Mesodermal cell (in vitro differentiated cells): ENCODE results near the gene CACNB3.

ENCODE experiments used
- H3K27ac ChIP-seq: 2 replicates; pipeline ENCODE4 v1.7.0; 2013; ENCODE audit warnings: mild to moderate bottlenecking, low read depth, low read length, moderate library complexity; ENCODE audit not compliant: severe bottlenecking
- H3K36me3 ChIP-seq: 2 replicates; pipeline ENCODE4 v1.7.1; 2013; ENCODE audit warnings: mild to moderate bottlenecking, low read length, moderate library complexity; ENCODE audit not compliant: control insufficient read depth, insufficient read depth
- H3K4me1 ChIP-seq: one replicate; pipeline ENCODE4 v1.7.1; 2013; ENCODE audit warnings: mild to moderate bottlenecking, low read length; ENCODE audit not compliant: insufficient read depth, control insufficient read depth, poor library complexity, severe bottlenecking
- H3K4me3 ChIP-seq: 2 replicates; pipeline ENCODE4 v1.7.0; 2013; ENCODE audit warnings: low read length, control low read depth, mild to moderate bottlenecking; ENCODE audit not compliant: insufficient read depth, poor library complexity, severe bottlenecking; ENCODE audit errors: extremely low read depth
- H3K9me3 ChIP-seq: 2 replicates; pipeline ENCODE4 v1.7.1; 2013; ENCODE audit warnings: mild to moderate bottlenecking, low read length, moderate library complexity; ENCODE audit not compliant: control insufficient read depth
- WGBS, 2 experiments: methylation state at CpG; one replicate each; pipeline ENCODE4 v1.1.5; 2013; ENCODE audit warnings: missing lambda C conversion rate in 2 of 2; ENCODE audit not compliant: insufficient coverage in 2 of 2; 5-methylcytosine and 5-hydroxymethylcytosine counted together

Gene CACNB3

GRCh38 chr12:48779869-48780268 is 38.4 kb upstream of the CACNB3 start:
- Histone ChIP-seq H3K4me1 (peaks cover 14% of the 10 kb centered on the region), H3K4me3 (no peak overlapping the region), H3K36me3 (peaks cover 30% of the 10 kb centered on the region), H3K9me3 (no peaks in the 10 kb centered on the region), H3K27ac (peak overlapping the region; percentile 67)
- WGBS, 2 experiments = 100% methylated on average over 1 of the region's 3 CpGs; no CpG with 5 or more reads in 1 of the 2 experiments

GRCh38 chr12:48780381-48781025 is 37.8 kb upstream of the CACNB3 start:
- peaks cover 14% of the 10 kb centered on the region for H3K4me1 ChIP-seq
- peak overlapping the region; percentile 67 for H3K27ac ChIP-seq
- 91 to 98% methylated on average over 8 to 11 of the region's 11 CpGs for WGBS, 2 experiments
- no peaks in the 10 kb centered on the region for H3K9me3 ChIP-seq
- no peak overlapping the region for H3K4me3 ChIP-seq
- peaks cover 30% of the 10 kb centered on the region for H3K36me3 ChIP-seq

- H3K4me3 ChIP-seq = no peak overlapping the region
Observed at GRCh38 chr12:48781750-48782456, 36.4 kb upstream of the CACNB3 start.

DNA sequence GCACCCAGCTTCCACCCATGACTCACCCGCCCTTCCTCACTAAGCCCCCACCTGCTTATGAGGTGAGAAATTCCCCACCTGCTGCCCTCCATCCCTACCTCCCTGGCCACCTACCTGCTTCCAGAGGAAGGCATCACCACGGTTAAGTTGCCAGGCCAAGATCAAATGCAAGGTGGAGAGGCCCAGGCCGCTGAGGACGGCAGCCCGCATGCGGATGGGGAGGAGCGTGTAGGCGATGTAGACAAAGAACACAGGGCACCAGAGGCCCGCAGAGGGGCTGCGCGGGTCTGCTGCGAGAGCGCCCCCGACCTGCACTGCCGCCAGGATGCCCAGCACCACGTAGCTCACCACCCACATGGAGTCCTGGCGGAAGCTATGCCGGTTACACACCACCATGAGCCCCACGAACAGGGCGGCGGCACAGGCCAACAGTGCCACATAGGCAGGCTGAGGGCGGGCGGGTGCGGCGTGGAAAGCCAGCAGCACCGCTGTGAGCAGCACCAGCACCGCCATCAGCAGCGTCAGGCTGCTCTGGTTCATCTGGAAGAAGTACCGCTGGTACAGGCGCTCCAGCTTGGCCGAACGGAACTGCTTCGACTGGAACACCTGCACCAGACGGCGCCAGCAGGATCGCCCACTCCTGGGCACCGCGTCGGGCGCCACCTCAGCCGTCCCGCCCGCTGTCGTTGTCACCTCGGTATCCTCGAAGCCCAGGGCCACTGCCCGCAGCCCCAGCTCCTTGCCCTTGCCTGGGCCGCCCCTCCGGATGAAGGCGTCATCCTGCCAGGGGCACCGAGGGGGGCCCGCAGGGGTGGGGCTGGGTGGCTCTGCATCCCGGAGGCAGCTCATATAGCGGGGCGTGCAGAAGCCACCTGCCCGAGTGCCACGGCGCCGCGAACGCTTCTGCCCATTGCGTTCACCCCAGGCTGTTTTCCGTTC is 35.6 kb upstream of the CACNB3 start:
- WGBS, 2 experiments = 93 to 95% methylated on average over 59 to 62 of the region's 63 CpGs
- Histone ChIP-seq H3K4me1 (peaks cover 20% of the 10 kb centered on the region), H3K36me3 (peaks cover 11% of the 10 kb centered on the region), H3K4me3 (no peak overlapping the region), H3K9me3 (no peaks in the 10 kb centered on the region), H3K27ac (no peak overlapping the region)

More at GRCh38 chr12:48781750-48782456, 36.4 kb upstream of the CACNB3 start:
- Histone ChIP-seq H3K9me3 (no peaks in the 10 kb centered on the region), H3K4me1 (peaks cover 14% of the 10 kb centered on the region), H3K27ac (no peak overlapping the region), H3K36me3 (peaks cover 18% of the 10 kb centered on the region)
- WGBS, 2 experiments = 90% methylated on average over 3 to 5 of the region's 9 CpGs

DNA sequence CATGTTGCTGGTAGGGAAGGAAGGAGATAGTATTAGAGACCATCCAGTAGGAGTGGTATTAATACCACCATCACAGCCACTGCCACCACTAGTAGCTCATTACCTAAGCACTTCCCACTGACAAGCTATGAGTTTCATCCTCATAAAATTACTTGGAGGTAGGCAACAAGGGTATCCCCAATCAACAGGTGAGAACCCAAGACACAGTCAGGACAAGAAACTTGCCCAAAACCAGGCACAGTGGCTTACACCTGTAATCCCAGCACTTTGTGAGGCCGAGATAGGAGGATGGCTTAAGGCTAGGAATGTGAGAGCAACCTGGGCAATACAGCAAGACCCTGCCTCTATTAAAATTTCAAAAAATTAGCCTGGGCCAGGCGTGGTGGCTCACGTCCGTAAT is 34.9 kb upstream of the CACNB3 start:
- Histone ChIP-seq H3K4me3 (no peak overlapping the region), H3K27ac (no peak overlapping the region), H3K9me3 (no peaks in the 10 kb centered on the region), H3K36me3 (peaks cover 9% of the 10 kb centered on the region), H3K4me1 (peaks cover 21% of the 10 kb centered on the region)
- WGBS, 2 experiments = 80 to 95% methylated on average over 1 to 3 of the region's 4 CpGs

DNA sequence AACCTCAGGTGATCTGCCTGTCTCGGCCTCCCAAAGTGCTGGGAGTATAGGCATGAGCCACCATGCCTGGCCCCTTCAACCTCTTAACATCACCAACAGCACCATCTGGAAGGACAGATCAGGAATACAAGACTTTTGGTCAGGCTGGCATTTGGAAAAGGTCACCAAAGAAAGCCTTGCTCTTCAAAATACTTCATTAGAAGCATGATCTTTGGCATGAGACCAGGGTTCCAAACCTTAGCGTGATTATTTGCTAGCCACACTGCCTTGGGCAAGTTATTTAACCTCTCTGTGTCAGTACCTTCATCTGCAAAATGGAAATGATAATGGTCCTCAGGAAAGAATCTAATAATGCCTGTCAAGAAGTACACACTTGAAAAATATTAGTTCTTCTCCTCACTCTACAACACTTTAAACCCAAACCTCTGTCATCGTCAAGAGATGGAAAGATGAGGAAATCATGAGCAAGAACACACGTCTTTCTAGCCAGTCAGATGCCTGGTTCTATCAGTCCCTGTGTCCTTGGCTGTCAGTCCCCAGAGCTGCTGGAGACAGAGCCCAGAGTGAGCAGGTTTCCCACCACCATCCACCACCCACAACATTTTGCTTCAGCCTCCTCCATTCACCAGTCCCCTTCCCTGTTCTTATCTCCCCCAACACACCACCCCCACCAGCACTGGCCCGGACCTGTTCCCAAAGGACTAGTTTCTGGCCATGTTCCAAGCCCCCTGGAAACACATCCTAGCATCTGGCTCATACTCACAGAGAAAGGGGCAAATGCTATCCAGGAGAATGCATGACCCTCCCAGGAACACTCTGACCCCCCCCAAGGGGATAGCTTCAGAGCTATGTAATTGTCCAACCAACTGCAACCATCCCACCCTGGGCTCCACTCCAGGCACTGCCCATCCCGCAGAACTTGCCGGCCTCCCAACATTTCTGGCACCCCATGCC is 31.4 kb upstream of the CACNB3 start:
- H3K27ac ChIP-seq = no peak overlapping the region
- peak overlapping the region; percentile 79 for H3K4me3 ChIP-seq
- peaks cover 6% of the 10 kb centered on the region for H3K36me3 ChIP-seq
- H3K4me1 ChIP-seq = peaks cover 7% of the 10 kb centered on the region
- 94 to 97% methylated on average over 5 to 7 of the region's 7 CpGs for WGBS, 2 experiments
- H3K9me3 ChIP-seq = no peaks in the 10 kb centered on the region

DNA sequence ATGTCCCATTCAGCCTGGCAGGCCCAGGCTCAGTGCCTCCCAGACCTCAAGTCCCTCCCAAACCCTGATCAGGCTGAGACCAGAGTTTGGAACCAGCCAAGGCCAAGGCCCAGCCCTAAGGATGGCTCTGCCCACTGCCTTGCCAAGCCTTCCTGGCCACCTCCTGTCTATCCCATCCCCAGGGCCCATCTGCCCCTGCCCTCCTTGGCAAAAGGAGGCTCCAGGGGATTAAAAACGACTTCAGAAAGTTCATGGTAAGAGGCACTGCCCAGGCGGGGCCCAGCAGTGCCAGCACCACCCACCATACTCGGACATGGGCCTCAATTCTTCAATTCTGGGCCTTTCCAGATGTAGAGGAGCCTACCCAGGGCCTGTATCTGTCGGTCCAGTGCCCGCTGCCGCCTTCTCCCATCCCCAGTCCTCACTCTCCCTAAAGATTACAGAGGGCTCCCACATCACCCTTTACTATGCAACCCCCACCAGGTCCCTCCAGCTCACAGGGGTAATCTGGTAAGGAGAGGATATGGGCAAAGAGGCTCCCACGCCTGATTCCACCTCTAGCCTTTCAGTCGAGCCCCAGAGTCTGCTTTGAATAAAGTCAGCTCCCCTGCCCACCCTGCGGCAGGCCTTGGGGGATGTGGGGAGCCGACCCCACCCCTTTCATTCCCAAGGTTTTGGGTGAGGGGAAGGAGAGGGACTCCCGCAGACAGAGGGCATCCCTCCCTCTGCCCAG is 30.3 kb upstream of the CACNB3 start:
- 27 to 39% methylated on average over 4 to 5 of the region's 11 CpGs for WGBS, 2 experiments
- H3K36me3 ChIP-seq = no peaks in the 10 kb centered on the region
- H3K9me3 ChIP-seq = no peaks in the 10 kb centered on the region
- H3K27ac ChIP-seq = no peak overlapping the region
- H3K4me1 ChIP-seq = peaks cover 7% of the 10 kb centered on the region
- H3K4me3 ChIP-seq = peak overlapping the region; percentile 79

- peaks cover 7% of the 10 kb centered on the region for H3K4me1 ChIP-seq
- H3K36me3 ChIP-seq = no peaks in the 10 kb centered on the region
- H3K27ac ChIP-seq = no peak overlapping the region
- WGBS, 2 experiments = 0% methylated on average over 6 to 7 of the region's 25 CpGs
- no peaks in the 10 kb centered on the region for H3K9me3 ChIP-seq
- peak overlapping the region; percentile 79 for H3K4me3 ChIP-seq
Observed at GRCh38 chr12:48788524-48788853, 29.8 kb upstream of the CACNB3 start.

DNA sequence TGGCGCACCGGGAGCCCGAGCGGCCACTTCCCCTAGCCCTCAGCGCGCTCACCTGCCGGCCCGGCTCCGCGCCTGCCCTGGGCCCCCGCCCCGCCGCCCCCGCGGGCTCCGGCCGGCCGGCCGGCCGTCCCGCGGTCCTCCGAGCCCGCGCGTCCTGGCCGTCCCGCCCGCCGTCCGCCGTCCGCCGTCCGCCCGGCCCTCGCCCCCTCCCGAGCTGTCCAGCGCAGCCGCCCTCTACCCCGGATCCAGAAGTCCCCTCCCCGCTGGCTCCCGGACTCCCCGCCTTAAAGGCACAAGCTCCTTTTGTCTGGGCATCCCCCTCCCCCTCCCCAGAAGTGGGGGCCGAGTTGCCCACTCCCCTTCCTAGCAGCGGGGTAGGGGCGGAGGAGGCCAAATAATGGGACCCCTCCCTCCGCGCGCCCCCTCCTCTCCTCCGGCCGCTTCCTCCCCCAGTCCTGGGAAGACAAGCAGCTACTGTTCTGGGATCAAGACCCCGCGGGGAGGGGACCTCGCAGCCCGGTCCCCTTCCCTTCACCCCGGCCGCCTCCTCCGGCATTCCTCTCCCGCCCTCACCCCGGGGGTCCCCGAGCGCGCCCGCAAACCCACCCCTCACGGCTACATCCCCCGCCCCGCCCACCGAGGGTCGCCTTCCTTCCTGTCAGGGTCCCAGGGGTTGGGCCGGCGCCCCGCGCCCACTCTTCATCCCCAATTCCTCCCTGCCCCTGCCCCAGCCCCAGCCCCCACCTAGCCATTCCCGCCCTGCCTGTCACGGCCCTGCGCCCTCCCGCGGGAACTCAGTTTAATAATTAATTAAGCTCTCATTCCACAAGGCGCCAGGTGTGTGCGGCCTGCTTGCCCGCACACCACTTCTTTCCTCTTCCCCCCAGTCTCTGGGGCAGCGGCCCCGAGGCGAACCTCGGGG is 29.2 kb upstream of the CACNB3 start, which contains the start of gene ADCY6:
Gene ADCY6, minus strand, starts transcription at position 236 of the 922 bp plus-strand sequence. CDS start 5,655 bp downstream, outside the sequence.
- H3K4me3 ChIP-seq = peak within 1 kb of the TSS; percentile 79
- no peaks in the 10 kb centered on the region for H3K36me3 ChIP-seq
- 1% methylated on average over 46 to 50 of the region's 86 CpGs for WGBS, 2 experiments
- H3K4me1 ChIP-seq = peaks cover 7% of the 10 kb centered on the region
- peak within 1 kb of the TSS; percentile 53 for H3K27ac ChIP-seq
- no peaks in the 10 kb centered on the region for H3K9me3 ChIP-seq
